Breast epithelium (tissue), 3 donors: Measurements from ENCODE around the gene PDE4D.

Experiments used
- POLR2A ChIP-seq: fragments of 450-650 bp; IDR thresholded peaks from one replicate; pipeline ENCODE4 v1.6.1; 2016; ENCODE audit warnings: antibody characterized with exemption, mild to moderate bottlenecking, moderate library complexity
- TF ChIP-seq, protein P1 (sequence below), 3 donors: fragments of 450-650 bp; IDR thresholded peaks; one replicate each; pipeline ENCODE4 v1.5.1; 2016 to 2017; ENCODE audit warnings: antibody characterized with exemption in 3 of 3, mild to moderate bottlenecking in 3 of 3, moderate library complexity in 3 of 3

DNA sequence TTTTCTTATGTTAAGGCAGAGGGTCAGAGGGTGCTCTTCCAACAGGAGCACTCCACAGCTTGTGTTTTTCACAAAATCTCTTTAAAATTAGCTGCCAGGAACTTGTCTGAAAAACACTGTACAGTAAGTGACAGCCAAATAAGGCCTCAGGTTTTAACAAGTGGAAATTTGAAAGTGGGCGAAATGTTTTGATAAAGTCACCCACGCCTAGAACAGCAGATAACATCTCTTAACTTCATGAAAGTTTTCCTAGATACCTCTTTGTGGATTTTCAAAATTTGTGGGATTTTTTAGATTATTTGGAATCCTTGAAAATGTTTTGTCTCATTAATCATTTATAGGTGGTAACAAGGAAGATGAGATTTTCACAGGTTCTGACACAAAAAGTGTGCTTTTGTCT lies 121.3 kb downstream of the PDE4D start:
- TF ChIP-seq, protein P1, sequence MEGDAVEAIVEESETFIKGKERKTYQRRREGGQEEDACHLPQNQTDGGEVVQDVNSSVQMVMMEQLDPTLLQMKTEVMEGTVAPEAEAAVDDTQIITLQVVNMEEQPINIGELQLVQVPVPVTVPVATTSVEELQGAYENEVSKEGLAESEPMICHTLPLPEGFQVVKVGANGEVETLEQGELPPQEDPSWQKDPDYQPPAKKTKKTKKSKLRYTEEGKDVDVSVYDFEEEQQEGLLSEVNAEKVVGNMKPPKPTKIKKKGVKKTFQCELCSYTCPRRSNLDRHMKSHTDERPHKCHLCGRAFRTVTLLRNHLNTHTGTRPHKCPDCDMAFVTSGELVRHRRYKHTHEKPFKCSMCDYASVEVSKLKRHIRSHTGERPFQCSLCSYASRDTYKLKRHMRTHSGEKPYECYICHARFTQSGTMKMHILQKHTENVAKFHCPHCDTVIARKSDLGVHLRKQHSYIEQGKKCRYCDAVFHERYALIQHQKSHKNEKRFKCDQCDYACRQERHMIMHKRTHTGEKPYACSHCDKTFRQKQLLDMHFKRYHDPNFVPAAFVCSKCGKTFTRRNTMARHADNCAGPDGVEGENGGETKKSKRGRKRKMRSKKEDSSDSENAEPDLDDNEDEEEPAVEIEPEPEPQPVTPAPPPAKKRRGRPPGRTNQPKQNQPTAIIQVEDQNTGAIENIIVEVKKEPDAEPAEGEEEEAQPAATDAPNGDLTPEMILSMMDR (IDR thresholded peaks at IDR 0.05), result no peak
- no peak for TF ChIP-seq POLR2A
